ENCODE results near the gene CIPC.

The CIPC gene

GRCh38 chr14:77126461-77126990 is 28.5 kb downstream of the CIPC start:
- peak overlapping the region in 1 of 3 experiments; percentile 14 for H3K4me3 Mint-ChIP-seq
- H3K27ac Mint-ChIP-seq, result no peak overlapping the region
- no peak for TF ChIP-seq CTCF (IDR thresholded peaks at IDR 0.05; ENCODE audit: unreplicated experiment in 3 of 3)
- H3K36me3 Mint-ChIP-seq (ENCODE audit: low read depth), result peaks cover 4% of the 10 kb centered on the region
- H3K4me1 Mint-ChIP-seq, result peaks cover 4% of the 10 kb centered on the region
- H3K27me3 Mint-ChIP-seq (ENCODE audit: low read depth), result peaks cover 90% of the 10 kb centered on the region
- no peaks in the 10 kb centered on the region for H3K9me3 Mint-ChIP-seq

GRCh38 chr14:77128414-77128891 is 30.4 kb downstream of the CIPC start:
- no peak for TF ChIP-seq CTCF (IDR thresholded peaks at IDR 0.05; ENCODE audit: unreplicated experiment in 3 of 3)
- H3K9me3 Mint-ChIP-seq, result no peaks in the 10 kb centered on the region
- H3K27me3 Mint-ChIP-seq (ENCODE audit: low read depth), result peaks cover 92% of the 10 kb centered on the region
- peak overlapping the region in 1 of 3 experiments; percentile 33 for H3K4me3 Mint-ChIP-seq
- H3K4me1 Mint-ChIP-seq, result peaks cover 4% of the 10 kb centered on the region
- H3K27ac Mint-ChIP-seq, result no peak overlapping the region
- H3K36me3 Mint-ChIP-seq (ENCODE audit: low read depth), result no peaks in the 10 kb centered on the region

GRCh38 chr14:77130386-77130785 is 32.3 kb downstream of the CIPC start:
- Mint-ChIP-seq H3K4me3 (no peak overlapping the region), H3K27me3 (ENCODE audit: low read depth) (peaks cover 95% of the 10 kb centered on the region), H3K36me3 (ENCODE audit: low read depth) (no peaks in the 10 kb centered on the region), H3K27ac (no peak overlapping the region), H3K4me1 (peaks cover 2% of the 10 kb centered on the region), H3K9me3 (no peaks in the 10 kb centered on the region)
- TF ChIP-seq CTCF (IDR thresholded peaks at IDR 0.05; ENCODE audit: unreplicated experiment in 3 of 3), result no peak

- no peaks in the 10 kb centered on the region for H3K9me3 Mint-ChIP-seq
- no peaks in the 10 kb centered on the region for H3K36me3 Mint-ChIP-seq (ENCODE audit: low read depth)
- TF ChIP-seq CTCF (IDR thresholded peaks at IDR 0.05; ENCODE audit: unreplicated experiment in 3 of 3), result no peak
- no peak overlapping the region for H3K4me3 Mint-ChIP-seq
- no peaks in the 10 kb centered on the region for H3K4me1 Mint-ChIP-seq
- peaks cover 93% of the 10 kb centered on the region for H3K27me3 Mint-ChIP-seq (ENCODE audit: low read depth)
- H3K27ac Mint-ChIP-seq, result no peak overlapping the region
Measured at GRCh38 chr14:77131206-77131605, 33.1 kb downstream of the CIPC start.

- no peak overlapping the region for H3K4me3 Mint-ChIP-seq
- H3K27ac Mint-ChIP-seq, result no peak overlapping the region
- H3K9me3 Mint-ChIP-seq, result no peaks in the 10 kb centered on the region
- H3K4me1 Mint-ChIP-seq, result no peaks in the 10 kb centered on the region
- no peaks in the 10 kb centered on the region for H3K36me3 Mint-ChIP-seq (ENCODE audit: low read depth)
- TF ChIP-seq CTCF (IDR thresholded peaks at IDR 0.05; ENCODE audit: unreplicated experiment in 3 of 3), result no peak
- H3K27me3 Mint-ChIP-seq (ENCODE audit: low read depth), result peaks cover 93% of the 10 kb centered on the region
Measured at GRCh38 chr14:77131871-77132486, 33.9 kb downstream of the CIPC start.
